Measurements from ENCODE around the gene FGF12. TPM values are rescaled to one million over a fixed set of nuclear protein-coding genes. Genes with fewer than 3 reads are reported as not detected.

Gene FGF12
- total and polyA plus RNA-seq, 2 donors (not counting 1 experiment from before 2014, with no cell fraction given) = 0.17 TPM; not detected in 1

GRCh38 chr3:192487033-192487432 lies 240.3 kb downstream of the FGF12 start:
- TF ChIP-seq CTCF (conservative IDR thresholded peaks at IDR 0.05 in 1 of 2, IDR thresholded peaks at IDR 0.05 in 1 of 2; ENCODE audit: low read depth in 1 of 2, low read length in 2 of 2) (no peak), EZH2 (IDR thresholded peaks at IDR 0.05; ENCODE audit: low read length, missing control alignments) (no peak)
- no peak overlapping the region for H3K4me2 ChIP-seq (ENCODE audit: extremely low read depth, insufficient read depth, low read length)
- no peak for DNase-seq (ENCODE audit: low read depth in 2 of 2)
- no peak overlapping the region for H3K27ac ChIP-seq (ENCODE audit: insufficient read depth, low read length)
- no peak overlapping the region for H3K9ac ChIP-seq (ENCODE audit: insufficient read depth, low read length)
- no peaks in the 10 kb centered on the region for H3K36me3 ChIP-seq (ENCODE audit: control insufficient read depth, insufficient read depth, low read length)
- H4K20me1 ChIP-seq (ENCODE audit: control insufficient read depth, extremely low read depth, insufficient read depth, low read length) = no peaks in the 10 kb centered on the region
- H3K9me3 ChIP-seq (ENCODE audit: control insufficient read depth, insufficient read depth, low read depth, low read length) = no peaks in the 10 kb centered on the region
- H2AFZ ChIP-seq (ENCODE audit: low read length) = no peak overlapping the region
- H3K4me3 ChIP-seq (replicated peaks in 1 of 4; ENCODE audit: control extremely low read depth in 1 of 4, insufficient read depth in 1 of 4, low read depth in 3 of 4, low read length in 4 of 4) = no peak overlapping the region
- no peaks in the 10 kb centered on the region for H3K27me3 ChIP-seq (ENCODE audit: control insufficient read depth, insufficient read depth, low read length)
- H3K4me1 ChIP-seq (ENCODE audit: control insufficient read depth, extremely low read depth, insufficient read depth, low read length) = no peaks in the 10 kb centered on the region
- no peaks in the 10 kb centered on the region for H3K79me2 ChIP-seq (ENCODE audit: control insufficient read depth, insufficient read depth, low read length)

GRCh38 chr3:192482809-192483208 lies 244.5 kb downstream of the FGF12 start:
- no peaks in the 10 kb centered on the region for H3K36me3 ChIP-seq (ENCODE audit: control insufficient read depth, insufficient read depth, low read length)
- no peak overlapping the region for H3K27ac ChIP-seq (ENCODE audit: insufficient read depth, low read length)
- no peak overlapping the region for H3K4me2 ChIP-seq (ENCODE audit: extremely low read depth, insufficient read depth, low read length)
- TF ChIP-seq EZH2 (IDR thresholded peaks at IDR 0.05; ENCODE audit: low read length, missing control alignments) = no peak
- TF ChIP-seq CTCF (conservative IDR thresholded peaks at IDR 0.05 in 1 of 2, IDR thresholded peaks at IDR 0.05 in 1 of 2; ENCODE audit: low read depth in 1 of 2, low read length in 2 of 2) = no peak
- H3K9me3 ChIP-seq (ENCODE audit: control insufficient read depth, insufficient read depth, low read depth, low read length) = no peaks in the 10 kb centered on the region
- H3K79me2 ChIP-seq (ENCODE audit: control insufficient read depth, insufficient read depth, low read length) = no peaks in the 10 kb centered on the region
- no peaks in the 10 kb centered on the region for H3K4me1 ChIP-seq (ENCODE audit: control insufficient read depth, extremely low read depth, insufficient read depth, low read length)
- H3K27me3 ChIP-seq (ENCODE audit: control insufficient read depth, insufficient read depth, low read length) = no peaks in the 10 kb centered on the region
- H4K20me1 ChIP-seq (ENCODE audit: control insufficient read depth, extremely low read depth, insufficient read depth, low read length) = no peaks in the 10 kb centered on the region
- peak in 1 of 2 donors; percentile 63 for DNase-seq (ENCODE audit: low read depth in 2 of 2)
- no peak overlapping the region for H3K4me3 ChIP-seq (replicated peaks in 1 of 4; ENCODE audit: control extremely low read depth in 1 of 4, insufficient read depth in 1 of 4, low read depth in 3 of 4, low read length in 4 of 4)
- H2AFZ ChIP-seq (ENCODE audit: low read length) = no peak overlapping the region
- no peak overlapping the region for H3K9ac ChIP-seq (ENCODE audit: insufficient read depth, low read length)

- no peak overlapping the region for H3K4me2 ChIP-seq (ENCODE audit: extremely low read depth, insufficient read depth, low read length)
- H3K79me2 ChIP-seq (ENCODE audit: control insufficient read depth, insufficient read depth, low read length) = no peaks in the 10 kb centered on the region
- no peaks in the 10 kb centered on the region for H3K9me3 ChIP-seq (ENCODE audit: control insufficient read depth, insufficient read depth, low read depth, low read length)
- H3K4me3 ChIP-seq (replicated peaks in 1 of 4; ENCODE audit: control extremely low read depth in 1 of 4, insufficient read depth in 1 of 4, low read depth in 3 of 4, low read length in 4 of 4) = no peak overlapping the region
- H3K36me3 ChIP-seq (ENCODE audit: control insufficient read depth, insufficient read depth, low read length) = no peaks in the 10 kb centered on the region
- no peaks in the 10 kb centered on the region for H4K20me1 ChIP-seq (ENCODE audit: control insufficient read depth, extremely low read depth, insufficient read depth, low read length)
- TF ChIP-seq CTCF (conservative IDR thresholded peaks at IDR 0.05 in 1 of 2, IDR thresholded peaks at IDR 0.05 in 1 of 2; ENCODE audit: low read depth in 1 of 2, low read length in 2 of 2) = no peak
- TF ChIP-seq EZH2 (IDR thresholded peaks at IDR 0.05; ENCODE audit: low read length, missing control alignments) = no peak
- no peak overlapping the region for H3K9ac ChIP-seq (ENCODE audit: insufficient read depth, low read length)
- H3K4me1 ChIP-seq (ENCODE audit: control insufficient read depth, extremely low read depth, insufficient read depth, low read length) = no peaks in the 10 kb centered on the region
- H3K27me3 ChIP-seq (ENCODE audit: control insufficient read depth, insufficient read depth, low read length) = no peaks in the 10 kb centered on the region
- DNase-seq (ENCODE audit: low read depth in 2 of 2) = peak in 1 of 2 donors; percentile 32
- H2AFZ ChIP-seq (ENCODE audit: low read length) = no peak overlapping the region
- H3K27ac ChIP-seq (ENCODE audit: insufficient read depth, low read length) = no peak overlapping the region
Measured at GRCh38 chr3:192482391-192482790, 244.9 kb downstream of the FGF12 start.
